Calu3 (cell line): ENCODE results near the gene DLG2. TPM values are rescaled to one million over a fixed set of nuclear protein-coding genes. Genes with fewer than 3 reads are reported as not detected.
"Not testable (repeated sequence)": the region's sequence is repeated elsewhere in the genome, so short reads cannot be mapped to it uniquely, and the experiment has no call there.

ENCODE experiments used
- BruUV-seq: library from RNA; stranded (reverse); fragments of 400-500 nt; replicated peaks from 2 replicates; lab custom pipeline; 2021; lab: Mats Ljungman, UMichigan
- CTCF ChIA-PET: fragments of 300-600 bp; sonication (Branson Sonifier 250); formaldehyde crosslinking; loops from one replicate; lab custom pipeline; 2022; ENCODE audit warnings: antibody characterized with exemption; lab: Charles Lee
- DNase-seq: peaks from one replicate; pipeline ENCODE4 v3.0.0; 2022
- H3K27ac Mint-ChIP-seq: one replicate; pipeline ENCODE4 v1.8.0; 2022; ENCODE audit warnings: mixed read lengths; ENCODE audit not compliant: unreplicated experiment
- H3K27me3 Mint-ChIP-seq: one replicate; pipeline ENCODE4 v1.8.0; 2022; ENCODE audit warnings: mixed read lengths; ENCODE audit not compliant: unreplicated experiment
- H3K36me3 Mint-ChIP-seq: one replicate; pipeline ENCODE4 v1.8.0; 2022; ENCODE audit warnings: mild to moderate bottlenecking, moderate library complexity, mixed read lengths; ENCODE audit not compliant: insufficient read depth, unreplicated experiment
- H3K4me1 Mint-ChIP-seq: one replicate; pipeline ENCODE4 v1.8.0; 2022; ENCODE audit warnings: mild to moderate bottlenecking, low read depth, mixed read lengths; ENCODE audit not compliant: unreplicated experiment
- H3K4me3 Mint-ChIP-seq: one replicate; pipeline ENCODE4 v1.8.0; 2022; ENCODE audit warnings: mild to moderate bottlenecking, low read depth, moderate library complexity, mixed read lengths; ENCODE audit not compliant: unreplicated experiment
- H3K9me3 Mint-ChIP-seq: one replicate; pipeline ENCODE4 v1.8.0; 2022; ENCODE audit warnings: low read depth, mixed read lengths; ENCODE audit not compliant: unreplicated experiment
- CTCF ChIP-seq: fragments of 200-600 bp; IDR thresholded peaks from one replicate; pipeline ENCODE4 v1.8.0; 2022; ENCODE audit warnings: antibody characterized with exemption; ENCODE audit not compliant: unreplicated experiment
- intact Hi-C: fragments of 100-400 bp; cut with micrococcal nuclease; formaldehyde crosslinking; loops from one replicate; pipeline ENCODE4 v1.10.0; 2022; ENCODE audit not compliant: unreplicated experiment
- total RNA-seq: library from RNA; stranded (reverse); gene quantifications from 2 replicates; pipeline ENCODE4 v1.2.3, GENCODE V29; 2022

Gene DLG2
- total RNA-seq, 1 experiment from 2014 or later: 0.71 TPM

- no peak overlapping the region for H3K27ac Mint-ChIP-seq
- H3K36me3 Mint-ChIP-seq: no peaks in the 10 kb centered on the region
- no peak overlapping the region for H3K4me3 Mint-ChIP-seq
- H3K9me3 Mint-ChIP-seq: no peaks in the 10 kb centered on the region
- intact Hi-C loops: no loop called here
- CTCF ChIA-PET: no interaction called here
- no TSS peak for BruUV-seq
- H3K27me3 Mint-ChIP-seq: no peaks in the 10 kb centered on the region
- peaks cover 9% of the 10 kb centered on the region for H3K4me1 Mint-ChIP-seq
- no peak for DNase-seq
- TF ChIP-seq CTCF: no peak
Observed at GRCh38 chr11:85118151-85118550, 509.0 kb downstream of the DLG2 start.

- H3K4me1 Mint-ChIP-seq: peaks cover 9% of the 10 kb centered on the region
Observed at GRCh38 chr11:85115798-85116197, 511.3 kb downstream of the DLG2 start.

GRCh38 chr11:85114786-85115185 lies 512.4 kb downstream of the DLG2 start:
- peak; percentile 2 for DNase-seq
- no TSS peak for BruUV-seq
- H3K9me3 Mint-ChIP-seq: no peaks in the 10 kb centered on the region
- H3K4me1 Mint-ChIP-seq: peaks cover 9% of the 10 kb centered on the region
- H3K36me3 Mint-ChIP-seq: no peaks in the 10 kb centered on the region
- no peak for TF ChIP-seq CTCF
- no peak overlapping the region for H3K4me3 Mint-ChIP-seq
- no peak overlapping the region for H3K27ac Mint-ChIP-seq
- no peaks in the 10 kb centered on the region for H3K27me3 Mint-ChIP-seq
- intact Hi-C loops: no loop called here
- CTCF ChIA-PET: interaction anchor here (0.5 kb wide), 1 partner anchor 221 kb away, joined by 3 read pairs; no protein-coding TSS in a partner anchor

More at GRCh38 chr11:85115798-85116197, 511.3 kb downstream of the DLG2 start:
- H3K9me3 Mint-ChIP-seq: no peaks in the 10 kb centered on the region
- H3K4me3 Mint-ChIP-seq: no peak overlapping the region
- no peaks in the 10 kb centered on the region for H3K27me3 Mint-ChIP-seq
- no peaks in the 10 kb centered on the region for H3K36me3 Mint-ChIP-seq
- no TSS peak for BruUV-seq
- CTCF ChIA-PET: no interaction called here
- no peak overlapping the region for H3K27ac Mint-ChIP-seq
- TF ChIP-seq CTCF: no peak
- intact Hi-C loops: no loop called here
- DNase-seq: no peak

- BruUV-seq, H3K27ac Mint-ChIP-seq, H3K4me1 Mint-ChIP-seq, H3K4me3 Mint-ChIP-seq, H3K9me3 Mint-ChIP-seq, DNase-seq, H3K36me3 Mint-ChIP-seq, H3K27me3 Mint-ChIP-seq, CTCF ChIA-PET, intact Hi-C loops: not testable (repeated sequence)
Observed at GRCh38 chr11:85110246-85110645, 516.9 kb downstream of the DLG2 start.

GRCh38 chr11:85109141-85109540 lies 518.0 kb downstream of the DLG2 start:
- Mint-ChIP-seq H3K27ac (no peak overlapping the region), H3K36me3 (no peaks in the 10 kb centered on the region), H3K4me3 (no peak overlapping the region), H3K4me1 (no peaks in the 10 kb centered on the region), H3K27me3 (no peaks in the 10 kb centered on the region), H3K9me3 (no peaks in the 10 kb centered on the region)
- CTCF ChIA-PET: no interaction called here
- no peak for DNase-seq
- intact Hi-C loops: no loop called here
- no TSS peak for BruUV-seq
- TF ChIP-seq CTCF: no peak
